ENCODE measurements around the gene CLK1. TPM values are rescaled to one million over a fixed set of nuclear protein-coding genes. Genes with fewer than 3 reads are reported as not detected.
A peak's percentile ranks its signal among the peaks of the same experiment; 100 is the strongest.

The CLK1 gene
- total and polyA plus RNA-seq, 2 of the 13 experiments (the other 11 are each of a cell fraction or from before 2014, with no cell fraction given) = 66.6 to 101 TPM

DNA sequence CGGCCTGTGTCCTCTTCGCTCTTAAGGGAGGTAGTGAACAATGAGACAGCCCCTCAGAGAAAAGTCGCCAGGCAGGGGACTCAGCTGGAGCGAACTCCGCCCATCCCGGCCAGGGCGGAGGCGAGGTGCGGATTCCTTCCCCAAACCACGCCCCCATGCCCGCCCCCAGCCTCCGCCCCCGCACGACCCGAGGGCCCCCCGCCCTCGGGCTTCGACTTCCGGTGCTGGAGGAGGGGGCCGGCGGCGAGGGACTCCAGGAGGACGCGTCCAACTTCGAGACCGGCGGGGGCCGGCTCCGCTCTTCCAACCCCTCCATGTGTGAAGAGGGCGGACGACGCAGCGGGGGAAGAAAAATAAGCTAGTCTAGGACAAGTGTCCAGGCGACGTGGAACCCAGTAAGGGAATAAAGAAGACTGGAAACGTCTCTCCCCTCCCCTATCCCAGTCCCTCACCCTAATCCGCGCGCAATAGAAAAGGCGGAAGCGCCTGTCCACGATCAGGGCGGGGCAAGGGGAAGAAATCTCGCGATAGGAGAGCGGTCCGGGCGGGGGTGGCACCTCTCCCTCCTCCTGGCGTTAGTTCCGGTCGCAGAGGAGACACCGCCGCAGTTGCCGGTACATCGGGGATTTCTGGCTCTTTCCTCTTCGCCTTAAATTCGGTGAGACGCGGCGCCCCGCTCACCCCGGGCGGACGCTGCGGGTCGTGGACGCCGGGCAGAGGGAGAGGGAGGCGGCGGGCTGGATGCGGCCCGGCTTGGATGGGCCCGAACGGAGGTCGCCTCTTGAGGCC is 52.9 kb downstream of the CLK1 start, which contains the start of gene BZW1 (continued):
- TF ChIP-seq ZEB1 (IDR thresholded peaks at IDR 0.05; ENCODE audit: insufficient replicate concordance, low read depth) (peak; percentile 51), SNRNP70 (IDR thresholded peaks at IDR 0.05; ENCODE audit: low read depth, low read length) (no peak), SMAD1 (CRISPR knock-in tag; IDR thresholded peaks at IDR 0.05; ENCODE audit: borderline replicate concordance, low read depth) (peak; percentile 58; the same call in 1 of the 2 replicates), IRF2 (CRISPR knock-in tag; IDR thresholded peaks at IDR 0.05) (peak; percentile 61; the same call in 1 of the 2 replicates), ZNF607 (CRISPR knock-in tag; IDR thresholded peaks at IDR 0.05; ENCODE audit: borderline replicate concordance) (peak; percentile 60), ZNF225 (CRISPR knock-in tag; IDR thresholded peaks at IDR 0.05) (no peak), CC2D1A (CRISPR knock-in tag; IDR thresholded peaks at IDR 0.05) (0 out of 2 replicates have a peak, but pooled peaks have one; percentile 87), NFIC (IDR thresholded peaks at IDR 0.05; ENCODE audit: low read length) (no peak; the same call in 1 of the 2 replicates), ZNF75D (CRISPR knock-in tag; IDR thresholded peaks at IDR 0.05; ENCODE audit: borderline replicate concordance) (no peak), ZNF589 (CRISPR knock-in tag; conservative IDR thresholded peaks at IDR 0.05) (no peak), ZNF343 (CRISPR knock-in tag; IDR thresholded peaks at IDR 0.05) (no peak; the same call in 1 of the 2 replicates), ZNF33B (CRISPR knock-in tag; IDR thresholded peaks at IDR 0.05) (no peak), NFE2L1 (CRISPR knock-in tag; IDR thresholded peaks at IDR 0.05; ENCODE audit: borderline replicate concordance) (no peak), GABPB1 (CRISPR knock-in tag; IDR thresholded peaks at IDR 0.05) (peak; percentile 93), GFI1 (CRISPR knock-in tag; IDR thresholded peaks at IDR 0.05; ENCODE audit: borderline replicate concordance) (peak; percentile 60; the same call in 1 of the 2 replicates)
- TF ChIP-seq, protein P1, sequence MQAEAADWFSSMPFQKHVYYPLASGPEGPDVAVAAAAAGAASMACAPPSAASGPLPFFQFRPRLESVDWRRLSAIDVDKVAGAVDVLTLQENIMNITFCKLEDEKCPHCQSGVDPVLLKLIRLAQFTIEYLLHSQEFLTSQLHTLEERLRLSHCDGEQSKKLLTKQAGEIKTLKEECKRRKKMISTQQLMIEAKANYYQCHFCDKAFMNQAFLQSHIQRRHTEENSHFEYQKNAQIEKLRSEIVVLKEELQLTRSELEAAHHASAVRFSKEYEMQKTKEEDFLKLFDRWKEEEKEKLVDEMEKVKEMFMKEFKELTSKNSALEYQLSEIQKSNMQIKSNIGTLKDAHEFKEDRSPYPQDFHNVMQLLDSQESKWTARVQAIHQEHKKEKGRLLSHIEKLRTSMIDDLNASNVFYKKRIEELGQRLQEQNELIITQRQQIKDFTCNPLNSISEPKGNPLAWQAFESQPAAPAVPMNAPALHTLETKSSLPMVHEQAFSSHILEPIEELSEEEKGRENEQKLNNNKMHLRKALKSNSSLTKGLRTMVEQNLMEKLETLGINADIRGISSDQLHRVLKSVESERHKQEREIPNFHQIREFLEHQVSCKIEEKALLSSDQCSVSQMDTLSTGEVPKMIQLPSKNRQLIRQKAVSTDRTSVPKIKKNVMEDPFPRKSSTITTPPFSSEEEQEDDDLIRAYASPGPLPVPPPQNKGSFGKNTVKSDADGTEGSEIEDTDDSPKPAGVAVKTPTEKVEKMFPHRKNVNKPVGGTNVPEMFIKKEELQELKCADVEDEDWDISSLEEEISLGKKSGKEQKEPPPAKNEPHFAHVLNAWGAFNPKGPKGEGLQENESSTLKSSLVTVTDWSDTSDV (CRISPR knock-in tag; IDR thresholded peaks at IDR 0.05) = no peak
- TF ChIP-seq, protein P2, sequence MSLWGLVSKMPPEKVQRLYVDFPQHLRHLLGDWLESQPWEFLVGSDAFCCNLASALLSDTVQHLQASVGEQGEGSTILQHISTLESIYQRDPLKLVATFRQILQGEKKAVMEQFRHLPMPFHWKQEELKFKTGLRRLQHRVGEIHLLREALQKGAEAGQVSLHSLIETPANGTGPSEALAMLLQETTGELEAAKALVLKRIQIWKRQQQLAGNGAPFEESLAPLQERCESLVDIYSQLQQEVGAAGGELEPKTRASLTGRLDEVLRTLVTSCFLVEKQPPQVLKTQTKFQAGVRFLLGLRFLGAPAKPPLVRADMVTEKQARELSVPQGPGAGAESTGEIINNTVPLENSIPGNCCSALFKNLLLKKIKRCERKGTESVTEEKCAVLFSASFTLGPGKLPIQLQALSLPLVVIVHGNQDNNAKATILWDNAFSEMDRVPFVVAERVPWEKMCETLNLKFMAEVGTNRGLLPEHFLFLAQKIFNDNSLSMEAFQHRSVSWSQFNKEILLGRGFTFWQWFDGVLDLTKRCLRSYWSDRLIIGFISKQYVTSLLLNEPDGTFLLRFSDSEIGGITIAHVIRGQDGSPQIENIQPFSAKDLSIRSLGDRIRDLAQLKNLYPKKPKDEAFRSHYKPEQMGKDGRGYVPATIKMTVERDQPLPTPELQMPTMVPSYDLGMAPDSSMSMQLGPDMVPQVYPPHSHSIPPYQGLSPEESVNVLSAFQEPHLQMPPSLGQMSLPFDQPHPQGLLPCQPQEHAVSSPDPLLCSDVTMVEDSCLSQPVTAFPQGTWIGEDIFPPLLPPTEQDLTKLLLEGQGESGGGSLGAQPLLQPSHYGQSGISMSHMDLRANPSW (CRISPR knock-in tag; IDR thresholded peaks at IDR 0.05; ENCODE audit: borderline replicate concordance) = no peak
- TF ChIP-seq, protein P3, sequence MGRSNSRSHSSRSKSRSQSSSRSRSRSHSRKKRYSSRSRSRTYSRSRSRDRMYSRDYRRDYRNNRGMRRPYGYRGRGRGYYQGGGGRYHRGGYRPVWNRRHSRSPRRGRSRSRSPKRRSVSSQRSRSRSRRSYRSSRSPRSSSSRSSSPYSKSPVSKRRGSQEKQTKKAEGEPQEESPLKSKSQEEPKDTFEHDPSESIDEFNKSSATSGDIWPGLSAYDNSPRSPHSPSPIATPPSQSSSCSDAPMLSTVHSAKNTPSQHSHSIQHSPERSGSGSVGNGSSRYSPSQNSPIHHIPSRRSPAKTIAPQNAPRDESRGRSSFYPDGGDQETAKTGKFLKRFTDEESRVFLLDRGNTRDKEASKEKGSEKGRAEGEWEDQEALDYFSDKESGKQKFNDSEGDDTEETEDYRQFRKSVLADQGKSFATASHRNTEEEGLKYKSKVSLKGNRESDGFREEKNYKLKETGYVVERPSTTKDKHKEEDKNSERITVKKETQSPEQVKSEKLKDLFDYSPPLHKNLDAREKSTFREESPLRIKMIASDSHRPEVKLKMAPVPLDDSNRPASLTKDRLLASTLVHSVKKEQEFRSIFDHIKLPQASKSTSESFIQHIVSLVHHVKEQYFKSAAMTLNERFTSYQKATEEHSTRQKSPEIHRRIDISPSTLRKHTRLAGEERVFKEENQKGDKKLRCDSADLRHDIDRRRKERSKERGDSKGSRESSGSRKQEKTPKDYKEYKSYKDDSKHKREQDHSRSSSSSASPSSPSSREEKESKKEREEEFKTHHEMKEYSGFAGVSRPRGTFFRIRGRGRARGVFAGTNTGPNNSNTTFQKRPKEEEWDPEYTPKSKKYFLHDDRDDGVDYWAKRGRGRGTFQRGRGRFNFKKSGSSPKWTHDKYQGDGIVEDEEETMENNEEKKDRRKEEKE (IDR thresholded peaks at IDR 0.05) = no peak
- TF ChIP-seq, protein P4, sequence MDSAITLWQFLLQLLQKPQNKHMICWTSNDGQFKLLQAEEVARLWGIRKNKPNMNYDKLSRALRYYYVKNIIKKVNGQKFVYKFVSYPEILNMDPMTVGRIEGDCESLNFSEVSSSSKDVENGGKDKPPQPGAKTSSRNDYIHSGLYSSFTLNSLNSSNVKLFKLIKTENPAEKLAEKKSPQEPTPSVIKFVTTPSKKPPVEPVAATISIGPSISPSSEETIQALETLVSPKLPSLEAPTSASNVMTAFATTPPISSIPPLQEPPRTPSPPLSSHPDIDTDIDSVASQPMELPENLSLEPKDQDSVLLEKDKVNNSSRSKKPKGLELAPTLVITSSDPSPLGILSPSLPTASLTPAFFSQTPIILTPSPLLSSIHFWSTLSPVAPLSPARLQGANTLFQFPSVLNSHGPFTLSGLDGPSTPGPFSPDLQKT (CRISPR knock-in tag; IDR thresholded peaks at IDR 0.05; ENCODE audit: borderline replicate concordance) = no peak; the same call in 1 of the 2 replicates
